ENCODE data around the gene GATAD2B. TPM values are rescaled to one million over a fixed set of nuclear protein-coding genes. Genes with fewer than 3 reads are reported as not detected.

Gene GATAD2B
- total RNA-seq, 3 donors from 2014 or later (not counting 1 experiment from before 2014, with no cell fraction given): 68.1 to 91.3 (median 75.5) TPM

DNA sequence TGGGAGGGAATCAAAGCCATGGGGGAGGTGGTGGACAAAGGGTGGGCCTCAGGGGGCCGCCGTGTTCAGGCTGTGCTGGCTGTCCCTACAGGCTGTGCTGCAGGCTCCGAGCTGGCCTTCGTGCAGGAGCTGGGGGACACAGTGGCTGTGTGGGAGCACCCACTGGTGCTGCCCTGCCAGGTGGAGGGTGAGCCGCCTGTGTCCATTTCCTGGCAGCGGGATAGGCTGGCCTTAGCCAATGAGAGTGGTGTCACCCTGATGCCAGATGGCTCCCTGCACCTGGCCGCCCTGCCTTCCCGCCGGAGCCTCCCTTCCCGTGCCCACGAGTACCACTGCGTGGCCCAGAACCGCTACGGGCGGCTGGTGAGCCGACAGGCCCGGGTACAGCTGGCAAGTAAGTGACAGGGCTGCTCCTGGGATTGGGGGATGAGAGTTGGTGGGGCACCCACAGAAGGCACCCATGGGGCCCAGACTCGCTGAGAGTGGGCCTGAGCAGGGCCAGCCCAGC is 127.4 kb downstream of the GATAD2B start:
- Histone ChIP-seq H3K4me3 (ENCODE audit: low read length) (no peak overlapping the region), H3K36me3 (ENCODE audit: control insufficient read depth, insufficient read depth, low read length) (no peaks in the 10 kb centered on the region), H3K4me1 (ENCODE audit: control insufficient read depth, insufficient read depth, low read length) (peaks cover 59% of the 10 kb centered on the region), H3K27ac (ENCODE audit: low read length) (no peak overlapping the region), H3K9me3 (ENCODE audit: control insufficient read depth, insufficient read depth, low read length) (no peaks in the 10 kb centered on the region), H3K27me3 (ENCODE audit: control insufficient read depth, insufficient read depth, low read length) (no peaks in the 10 kb centered on the region)
- Mint-ChIP-seq H3K36me3 (no peaks in the 10 kb centered on the region), H3K4me1 (peaks cover 46 to 64% of the 10 kb centered on the region in 2 donors), H3K27me3 (ENCODE audit: low read depth in 2 of 2) (no peaks in the 10 kb centered on the region), H3K9me3 (no peaks in the 10 kb centered on the region), H3K4me3 (peak overlapping the region; percentile 62), H3K27ac (peak overlapping the region in 1 of 2 donors; percentile 79)
- TF ChIP-seq, protein P1, sequence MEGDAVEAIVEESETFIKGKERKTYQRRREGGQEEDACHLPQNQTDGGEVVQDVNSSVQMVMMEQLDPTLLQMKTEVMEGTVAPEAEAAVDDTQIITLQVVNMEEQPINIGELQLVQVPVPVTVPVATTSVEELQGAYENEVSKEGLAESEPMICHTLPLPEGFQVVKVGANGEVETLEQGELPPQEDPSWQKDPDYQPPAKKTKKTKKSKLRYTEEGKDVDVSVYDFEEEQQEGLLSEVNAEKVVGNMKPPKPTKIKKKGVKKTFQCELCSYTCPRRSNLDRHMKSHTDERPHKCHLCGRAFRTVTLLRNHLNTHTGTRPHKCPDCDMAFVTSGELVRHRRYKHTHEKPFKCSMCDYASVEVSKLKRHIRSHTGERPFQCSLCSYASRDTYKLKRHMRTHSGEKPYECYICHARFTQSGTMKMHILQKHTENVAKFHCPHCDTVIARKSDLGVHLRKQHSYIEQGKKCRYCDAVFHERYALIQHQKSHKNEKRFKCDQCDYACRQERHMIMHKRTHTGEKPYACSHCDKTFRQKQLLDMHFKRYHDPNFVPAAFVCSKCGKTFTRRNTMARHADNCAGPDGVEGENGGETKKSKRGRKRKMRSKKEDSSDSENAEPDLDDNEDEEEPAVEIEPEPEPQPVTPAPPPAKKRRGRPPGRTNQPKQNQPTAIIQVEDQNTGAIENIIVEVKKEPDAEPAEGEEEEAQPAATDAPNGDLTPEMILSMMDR (IDR thresholded peaks at IDR 0.05): no peak
- intact Hi-C loops (cut with micrococcal nuclease): no loop called here
- ATAC-seq (no peak), DNase-seq (no peak)
- WGBS (ENCODE audit: insufficient coverage): 93% methylated on average over 18 of the region's 18 CpGs

DNA sequence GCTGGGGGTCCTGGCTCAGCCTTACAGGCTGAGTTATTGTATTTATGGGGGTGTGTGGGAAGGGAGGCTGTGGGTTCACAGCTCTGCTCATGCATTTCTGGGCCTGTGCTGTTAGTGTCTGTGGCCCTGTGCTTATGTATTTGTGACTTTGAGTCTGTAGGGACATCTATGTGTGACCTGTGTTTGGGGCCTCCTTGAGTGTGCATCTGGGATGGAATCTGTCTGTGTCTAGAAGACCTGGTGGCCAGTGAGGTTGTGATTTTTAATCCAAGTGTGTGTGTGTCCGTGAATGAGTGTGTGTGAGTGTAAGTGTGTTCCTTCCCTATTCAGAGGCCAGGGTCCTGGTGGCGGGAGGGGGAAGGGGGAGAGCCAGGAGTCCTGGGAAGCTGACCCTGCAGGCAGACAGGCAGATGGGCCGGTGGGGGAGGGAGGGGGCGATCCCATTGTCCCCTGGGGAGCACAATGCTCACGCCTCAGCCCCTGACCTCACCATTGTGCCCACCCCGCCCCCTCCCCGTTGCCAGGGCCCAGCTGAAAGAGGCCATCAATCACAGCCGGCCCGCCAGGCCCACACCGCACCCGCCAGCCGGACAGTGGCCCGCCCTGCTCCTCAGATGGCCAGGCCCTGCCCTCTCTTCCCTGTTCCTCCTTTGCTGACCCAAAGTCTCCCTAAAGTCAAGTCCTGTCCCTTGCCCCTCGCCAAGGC is 128.0 kb downstream of the GATAD2B start:
- no peak for ATAC-seq
- H3K4me3 Mint-ChIP-seq: peak overlapping the region; percentile 49
- intact Hi-C loops (cut with micrococcal nuclease): no loop called here

DNA sequence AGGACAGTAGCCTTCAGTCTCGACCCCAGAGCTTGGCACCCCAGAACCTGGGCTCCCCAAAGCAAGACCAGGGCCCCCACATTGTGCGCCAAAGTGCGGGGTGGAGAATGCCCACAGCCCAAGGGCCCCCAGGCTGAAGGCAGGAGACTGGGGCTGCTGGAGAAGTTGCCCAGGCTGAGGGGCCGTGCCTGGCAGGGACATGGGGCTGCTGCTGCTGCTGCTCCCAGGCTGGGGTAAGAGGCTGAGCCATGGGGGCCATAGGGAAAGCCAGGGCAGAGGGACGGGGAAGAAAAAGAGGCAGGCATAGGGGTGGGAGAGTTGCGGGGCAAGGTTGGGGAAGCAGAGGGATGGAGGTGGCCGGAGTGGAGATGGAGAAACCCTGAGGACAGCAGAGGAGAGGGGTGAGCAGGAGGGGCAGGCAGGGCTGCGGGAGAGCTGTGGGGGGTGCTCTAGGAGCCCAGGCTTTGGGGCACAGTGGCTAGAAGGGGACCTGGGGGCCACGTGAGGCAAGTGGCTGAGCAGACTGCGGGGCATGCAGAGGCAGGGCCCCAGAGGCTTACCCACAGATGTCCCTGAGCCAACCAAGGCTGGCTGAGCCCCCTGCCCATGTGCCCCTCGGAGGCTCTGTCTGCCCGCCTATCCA is 128.7 kb downstream of the GATAD2B start:
- Mint-ChIP-seq H3K27ac (peak overlapping the region in 1 of 2 donors; percentile 79), H3K4me3 (peak overlapping the region; percentile 36), H3K9me3 (no peaks in the 10 kb centered on the region), H3K36me3 (no peaks in the 10 kb centered on the region), H3K4me1 (peaks cover 56 to 73% of the 10 kb centered on the region in 2 donors), H3K27me3 (ENCODE audit: low read depth in 2 of 2) (no peaks in the 10 kb centered on the region)
- peaks cover 72% of the 10 kb centered on the region for H3K4me1 ChIP-seq (ENCODE audit: control insufficient read depth, insufficient read depth, low read length)
- DNase-seq (no peak), ATAC-seq (no peak)
- no peaks in the 10 kb centered on the region for H3K27me3 ChIP-seq (ENCODE audit: control insufficient read depth, insufficient read depth, low read length)
- intact Hi-C loops (cut with micrococcal nuclease): no loop called here
- WGBS (ENCODE audit: insufficient coverage): 94% methylated on average over 12 of the region's 12 CpGs
- TF ChIP-seq, protein P1 (IDR thresholded peaks at IDR 0.05): no peak
- no peak overlapping the region for H3K4me3 ChIP-seq (ENCODE audit: low read length)
- no peaks in the 10 kb centered on the region for H3K9me3 ChIP-seq (ENCODE audit: control insufficient read depth, insufficient read depth, low read length)
- H3K27ac ChIP-seq (ENCODE audit: low read length): no peak overlapping the region
- no peaks in the 10 kb centered on the region for H3K36me3 ChIP-seq (ENCODE audit: control insufficient read depth, insufficient read depth, low read length)

More for the DNA sequence above, 128.0 kb downstream of the GATAD2B start:
- no peak for DNase-seq
- Histone ChIP-seq H3K4me3 (ENCODE audit: low read length) (no peak overlapping the region), H3K27me3 (ENCODE audit: control insufficient read depth, insufficient read depth, low read length) (no peaks in the 10 kb centered on the region), H3K27ac (ENCODE audit: low read length) (no peak overlapping the region), H3K9me3 (ENCODE audit: control insufficient read depth, insufficient read depth, low read length) (no peaks in the 10 kb centered on the region), H3K36me3 (ENCODE audit: control insufficient read depth, insufficient read depth, low read length) (no peaks in the 10 kb centered on the region), H3K4me1 (ENCODE audit: control insufficient read depth, insufficient read depth, low read length) (peaks cover 65% of the 10 kb centered on the region)
- WGBS (ENCODE audit: insufficient coverage): 91% methylated on average over 14 of the region's 14 CpGs
- Mint-ChIP-seq H3K9me3 (no peaks in the 10 kb centered on the region), H3K27ac (peak overlapping the region in 1 of 2 donors; percentile 79), H3K4me1 (peaks cover 53 to 70% of the 10 kb centered on the region in 2 donors), H3K36me3 (no peaks in the 10 kb centered on the region), H3K27me3 (ENCODE audit: low read depth in 2 of 2) (no peaks in the 10 kb centered on the region)
- TF ChIP-seq, protein P1 (IDR thresholded peaks at IDR 0.05): no peak
